Frontal cortex (tissue), 4 donors: ENCODE results near the gene SLC35F4. TPM values are rescaled to one million over a fixed set of nuclear protein-coding genes. Genes with fewer than 3 reads are reported as not detected.
"Not testable (repeated sequence)": the region's sequence is repeated elsewhere in the genome, so short reads cannot be mapped to it uniquely, and the experiment has no call there.

Experiments used
- DNase-seq, 2 donors: peaks; one replicate each; pipeline ENCODE4 v3.0.0; 2012; ENCODE audit warnings: low spot score in 2 of 2
- FAIRE-seq: peaks from 2 replicates; lab custom pipeline; 2012; peaks lifted over from hg19 to GRCh38; lab: Jason Lieb, UNC
- total RNA-seq: library from RNA; depleted of rRNA; stranded (reverse); fragments of >200 nt; gene quantifications from one replicate; pipeline ENCODE4 v1.2.3, GENCODE V29; 2014
- donor health status: control.
- donor health status: control.
- donor health status: control.

The SLC35F4 gene
- total RNA-seq, 1 donor from 2014 or later: 4.5 TPM

DNA sequence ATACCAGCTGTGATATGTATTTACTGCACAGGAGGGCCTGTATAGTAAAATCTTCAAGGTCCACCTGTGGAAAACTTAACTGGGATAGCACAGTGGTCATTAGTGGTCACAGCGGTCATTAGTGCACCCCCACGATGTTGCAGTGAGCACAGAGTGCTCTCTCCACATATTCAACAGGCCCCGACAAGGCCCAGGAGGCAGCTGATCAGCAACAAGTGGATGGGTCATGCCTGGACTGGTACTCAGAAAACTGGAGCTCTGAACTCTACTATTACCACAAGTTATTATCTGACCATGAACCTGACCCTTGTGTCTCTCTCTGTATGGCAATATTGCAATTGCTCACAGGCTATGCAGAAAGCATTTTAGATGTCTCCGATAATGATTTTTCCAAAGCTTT is 129.5 kb downstream of the SLC35F4 start:
- no peak for DNase-seq
- FAIRE-seq: no peak

DNA sequence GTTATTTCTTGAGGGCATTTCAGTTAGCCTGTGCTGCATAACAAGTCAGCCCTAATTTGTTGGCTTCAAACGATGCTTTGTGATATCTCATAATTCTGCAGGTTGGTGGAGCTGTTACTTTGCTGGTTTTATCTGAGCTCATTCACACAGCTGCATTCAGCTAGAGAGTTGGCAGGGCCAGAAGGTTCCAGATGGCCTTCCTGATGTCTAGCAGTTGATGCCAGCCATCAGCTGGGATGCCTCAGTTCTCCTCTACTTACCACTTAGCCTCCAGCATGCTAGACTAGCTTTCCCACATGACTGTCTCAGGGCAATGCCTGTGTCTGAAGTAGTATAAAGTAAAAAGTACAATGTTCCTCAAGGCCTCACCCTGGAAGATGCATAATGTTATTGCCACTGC is 130.6 kb downstream of the SLC35F4 start:
- FAIRE-seq (no peak), DNase-seq (no peak)

DNA sequence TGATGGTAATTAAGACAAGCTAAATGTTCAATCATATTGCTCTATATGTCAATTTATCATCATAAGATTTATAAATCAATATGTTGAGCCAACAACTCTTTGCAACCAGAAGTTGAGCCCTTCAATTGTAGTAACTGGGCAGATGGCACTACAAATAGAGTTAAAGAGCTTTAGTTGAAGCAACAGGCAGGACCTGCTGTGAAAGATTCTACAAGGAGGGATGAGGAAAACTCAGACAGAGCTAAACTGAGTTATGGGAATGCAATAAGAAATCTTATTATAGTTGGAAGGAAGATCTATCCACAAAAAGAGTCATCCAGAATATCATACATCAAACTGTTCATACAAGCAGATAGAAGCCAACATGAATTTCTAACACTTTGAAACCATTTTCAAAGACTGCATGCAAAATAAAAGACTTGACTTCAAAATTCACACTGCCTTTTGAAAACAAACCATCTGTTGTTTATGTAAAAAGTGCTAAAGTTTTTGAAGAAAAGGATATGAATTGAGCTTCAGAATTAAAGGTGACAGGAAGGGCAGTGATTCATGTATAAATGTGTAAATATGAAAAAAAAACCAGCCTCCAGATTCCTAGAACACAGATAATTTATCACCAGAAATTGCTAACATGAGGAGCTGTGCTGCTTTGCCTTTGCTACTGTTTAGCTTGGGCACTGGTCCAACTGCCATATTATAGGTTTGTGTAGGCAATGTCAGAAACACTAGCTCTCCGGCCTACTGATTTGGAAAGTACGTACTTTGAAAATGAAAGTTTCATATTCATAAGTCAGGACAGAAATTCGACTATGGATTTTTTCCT is 133.2 kb downstream of the SLC35F4 start:
- DNase-seq (no peak), FAIRE-seq (no peak)

DNA sequence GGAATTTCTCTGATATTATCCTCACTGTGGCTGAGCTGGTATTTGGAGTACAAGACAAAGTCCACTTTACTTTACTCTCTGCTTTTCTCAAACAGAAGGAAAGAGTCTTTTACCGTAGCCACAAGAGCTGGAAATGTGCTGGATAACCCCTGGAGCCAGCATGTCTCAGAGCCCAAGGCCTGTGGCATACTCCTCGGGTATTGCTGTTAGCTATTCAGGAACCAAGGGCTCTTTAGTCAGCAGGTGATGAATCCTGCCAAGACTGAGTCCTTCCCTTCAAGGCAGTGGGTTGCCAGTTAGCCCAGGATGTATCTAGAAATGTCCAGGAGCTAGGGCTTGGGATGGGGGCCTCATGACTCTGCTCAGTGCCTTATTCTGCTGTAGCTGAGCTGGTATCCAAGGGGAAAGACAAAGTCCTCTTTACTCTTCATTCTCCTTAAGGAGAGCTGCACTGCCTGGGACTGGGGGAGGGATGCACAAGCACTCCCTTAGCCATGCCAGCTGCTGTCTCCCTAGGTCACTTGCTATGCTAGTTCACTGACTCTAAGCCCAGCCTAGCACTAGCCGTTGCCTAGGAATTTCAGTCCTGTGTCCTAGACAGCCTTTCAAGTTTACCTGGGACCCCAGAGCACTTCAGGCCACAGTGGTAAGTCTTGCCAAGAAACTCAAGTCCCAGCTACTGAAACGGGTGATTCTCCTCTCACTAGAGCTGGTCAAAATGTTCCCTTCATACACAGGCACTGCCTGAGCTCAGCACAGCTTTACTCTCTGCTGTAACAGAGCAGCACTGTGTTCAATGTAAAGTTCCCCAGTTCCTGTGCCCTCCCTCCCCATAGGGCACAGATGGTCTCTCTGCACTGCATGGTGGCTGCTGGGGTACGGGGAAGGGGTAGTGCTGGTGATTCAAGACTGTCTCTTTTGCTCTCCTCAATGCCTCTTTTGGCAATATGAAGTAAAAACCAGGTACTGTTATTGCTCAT is 136.4 kb downstream of the SLC35F4 start:
- DNase-seq: no peak

DNA sequence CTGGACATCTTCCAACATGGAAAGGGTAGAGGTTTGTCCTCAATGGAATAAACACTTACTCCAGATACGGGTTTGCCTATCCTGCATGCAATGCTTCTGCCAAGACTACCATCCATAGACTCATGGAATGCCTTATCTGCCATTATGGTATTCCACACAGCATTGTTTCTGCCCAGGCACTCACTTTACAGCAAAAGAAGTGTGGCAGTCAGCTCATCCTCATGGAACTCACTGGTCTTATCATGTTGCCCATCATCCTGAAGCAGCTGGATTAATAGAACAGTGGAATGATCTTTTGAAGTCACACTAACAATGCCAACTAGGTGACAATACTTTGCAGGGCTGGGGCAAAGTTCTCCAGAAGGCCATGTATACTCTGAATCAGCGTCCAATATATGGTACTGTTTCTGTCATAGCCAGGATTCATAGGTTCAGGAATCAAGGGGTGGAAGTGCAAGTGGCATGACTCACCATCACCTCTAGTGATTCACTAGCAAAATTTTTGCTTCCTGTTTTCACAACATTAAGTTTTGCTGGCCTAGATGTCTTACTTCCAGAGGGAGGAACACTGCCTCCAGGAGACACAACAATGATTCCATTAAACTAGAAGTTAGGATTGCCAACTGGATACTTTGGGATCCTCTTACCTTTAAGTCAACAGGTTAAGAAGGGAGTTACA is 140.4 kb downstream of the SLC35F4 start:
- FAIRE-seq: no peak

More for the DNA sequence above, 136.4 kb downstream of the SLC35F4 start:
- FAIRE-seq: no peak

DNA sequence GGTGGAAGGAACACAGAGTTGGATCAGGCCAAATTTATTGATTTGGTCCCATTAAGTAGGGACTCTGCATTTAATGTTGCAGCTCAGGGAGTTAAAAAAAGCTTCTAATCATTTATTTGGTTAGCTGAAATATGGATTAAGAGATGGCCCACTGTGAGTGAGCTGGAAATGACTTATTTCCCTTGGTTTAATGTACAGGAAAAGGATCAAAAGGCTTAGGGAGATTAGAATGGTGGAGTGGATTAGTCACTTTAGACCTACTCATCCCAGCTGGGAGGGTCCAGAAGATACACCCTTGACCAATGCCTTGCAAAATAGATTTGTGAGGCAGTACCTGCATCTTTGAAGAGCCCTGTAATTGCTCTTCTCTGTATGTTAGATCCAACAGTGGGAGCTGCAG is 143.8 kb downstream of the SLC35F4 start:
- DNase-seq, FAIRE-seq: not testable (repeated sequence)

More for the DNA sequence above, 140.4 kb downstream of the SLC35F4 start:
- DNase-seq: no peak

DNA sequence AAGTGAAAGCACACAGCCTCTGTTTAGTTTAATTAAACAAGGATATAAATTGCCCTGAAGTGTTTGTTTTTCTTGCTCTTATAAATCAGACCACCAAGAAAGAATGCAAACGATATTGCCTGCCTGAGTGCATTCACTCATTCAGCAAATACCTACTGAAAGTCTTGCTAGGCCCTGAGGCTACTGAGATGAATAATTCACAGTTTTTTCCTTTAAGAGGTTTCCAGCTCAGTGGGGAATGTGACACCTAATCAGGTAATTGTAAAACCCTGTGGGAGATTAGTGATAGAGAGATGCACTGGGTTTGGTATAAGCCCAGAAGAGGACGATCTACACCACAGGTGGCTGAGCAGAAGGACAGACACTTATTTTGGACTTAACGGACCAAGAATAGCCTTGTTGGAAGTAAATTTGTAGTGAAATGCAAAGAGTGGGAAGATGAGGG is 151.4 kb downstream of the SLC35F4 start:
- FAIRE-seq (no peak), DNase-seq (no peak)

DNA sequence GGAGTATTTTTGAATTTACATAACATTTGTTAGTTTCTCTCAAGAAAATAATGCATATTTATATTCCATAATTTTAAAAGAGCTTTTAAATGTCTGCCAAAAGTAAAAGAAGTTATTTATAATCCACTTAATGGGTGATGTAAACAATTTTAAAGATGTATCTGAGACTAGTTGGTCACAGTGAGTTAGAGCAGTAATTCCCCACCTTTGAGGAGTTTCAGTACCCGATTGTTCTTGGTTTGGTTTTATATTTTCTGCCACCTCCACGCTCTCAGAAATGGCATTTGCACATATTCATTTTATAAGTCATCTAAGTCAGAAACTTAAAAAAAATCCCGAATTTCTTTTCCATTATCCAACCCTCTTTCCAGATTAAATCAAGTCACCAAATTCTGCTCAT is 153.2 kb downstream of the SLC35F4 start:
- DNase-seq (no peak), FAIRE-seq (no peak)

DNA sequence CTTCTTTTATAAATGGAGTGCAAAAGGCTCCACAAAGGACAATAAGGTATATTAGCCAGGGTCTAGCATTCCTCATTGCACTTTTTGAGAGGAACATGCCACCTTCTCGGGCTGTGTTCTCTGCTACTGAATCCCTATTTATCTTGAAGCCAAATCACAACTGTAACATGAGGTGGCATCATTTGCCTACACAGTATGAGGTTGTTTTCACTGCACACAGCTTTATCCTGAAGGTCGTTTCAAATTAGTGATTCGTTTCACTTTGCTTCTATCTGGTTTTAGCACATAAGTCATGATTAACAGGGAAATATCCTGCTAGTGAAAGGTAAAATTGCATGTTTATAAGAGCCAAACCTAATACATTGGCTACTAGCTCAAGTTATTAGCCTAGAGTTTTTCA is 153.8 kb downstream of the SLC35F4 start:
- DNase-seq (no peak), FAIRE-seq (no peak)

DNA sequence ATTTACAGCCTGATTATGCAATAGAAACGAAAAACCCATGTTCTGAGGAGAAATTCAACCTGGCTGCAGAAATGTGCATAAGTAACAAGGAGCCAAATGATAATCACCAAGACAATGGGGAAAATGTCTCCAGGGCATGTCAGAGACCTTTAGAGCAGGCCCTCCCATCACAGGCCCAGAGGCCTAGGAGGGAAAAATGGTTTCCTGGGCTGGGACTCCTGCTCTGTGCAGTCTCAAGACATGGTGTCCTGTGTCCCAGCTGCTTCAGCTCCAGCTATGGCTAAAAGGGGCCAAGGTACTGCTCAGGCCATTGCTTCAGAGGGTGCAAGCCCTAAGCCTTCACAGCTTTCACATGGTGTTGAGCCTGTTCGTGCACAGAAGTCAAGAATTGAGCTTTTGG is 156.0 kb downstream of the SLC35F4 start:
- no peak for DNase-seq
- no peak for FAIRE-seq

DNA sequence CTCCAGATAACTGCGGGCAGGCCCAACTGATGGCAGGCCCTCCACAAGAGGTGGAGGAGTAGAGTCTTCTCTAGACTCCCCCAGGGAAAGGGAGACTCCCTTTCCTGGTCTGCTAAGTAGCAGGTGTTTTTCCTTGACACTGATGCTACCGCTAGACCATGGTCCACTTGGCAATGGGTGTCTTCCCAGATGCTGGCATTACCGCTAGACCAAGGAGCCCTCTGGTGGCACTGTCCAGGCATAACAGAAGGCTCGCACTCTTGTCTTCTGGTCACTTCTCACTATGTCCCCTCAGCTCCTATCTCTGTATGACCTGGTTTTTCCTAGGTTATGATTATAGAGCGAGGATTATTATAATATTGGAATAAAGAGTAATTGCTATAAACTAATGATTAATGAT is 156.8 kb downstream of the SLC35F4 start:
- not testable (repeated sequence) for FAIRE-seq, DNase-seq

DNA sequence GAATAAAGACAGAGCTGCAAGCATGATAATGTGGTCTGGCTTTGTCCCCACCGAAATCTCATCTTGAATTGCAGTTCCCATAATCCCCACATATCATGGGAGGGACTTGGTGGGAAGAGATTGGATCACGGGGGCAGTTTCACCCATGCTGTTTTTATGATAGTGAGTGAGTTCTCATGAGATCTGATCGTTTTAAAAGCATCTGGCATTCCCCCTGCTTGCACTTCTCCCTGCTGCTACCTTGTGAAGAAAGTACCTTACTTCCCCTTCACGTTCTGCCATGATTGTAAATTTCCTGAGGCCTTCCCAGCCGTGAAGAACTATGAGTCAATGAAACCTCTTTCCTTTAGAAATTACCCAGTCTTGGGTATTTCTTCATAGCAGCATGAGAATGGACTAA is 158.7 kb downstream of the SLC35F4 start:
- FAIRE-seq: no peak
- DNase-seq: no peak

DNA sequence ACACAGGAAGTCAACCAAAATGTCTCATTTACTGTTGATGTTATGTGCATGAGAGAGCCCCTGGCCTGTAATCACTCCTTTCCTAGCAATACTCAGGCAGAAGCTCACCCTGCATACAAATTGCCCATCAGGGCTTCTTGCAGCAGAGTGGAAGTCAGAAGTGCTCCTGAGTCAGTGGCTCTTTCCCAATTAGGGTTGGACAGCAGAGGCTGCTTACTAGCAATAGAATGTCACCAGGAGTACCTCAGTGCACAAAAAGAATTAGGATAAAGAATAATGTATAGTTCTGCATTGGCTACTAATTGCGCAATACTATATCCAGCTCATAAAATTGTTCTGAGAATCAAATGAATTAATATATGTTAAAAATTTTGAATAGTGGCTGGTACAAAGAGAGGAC is 161.1 kb downstream of the SLC35F4 start:
- DNase-seq (no peak), FAIRE-seq (no peak)

DNA sequence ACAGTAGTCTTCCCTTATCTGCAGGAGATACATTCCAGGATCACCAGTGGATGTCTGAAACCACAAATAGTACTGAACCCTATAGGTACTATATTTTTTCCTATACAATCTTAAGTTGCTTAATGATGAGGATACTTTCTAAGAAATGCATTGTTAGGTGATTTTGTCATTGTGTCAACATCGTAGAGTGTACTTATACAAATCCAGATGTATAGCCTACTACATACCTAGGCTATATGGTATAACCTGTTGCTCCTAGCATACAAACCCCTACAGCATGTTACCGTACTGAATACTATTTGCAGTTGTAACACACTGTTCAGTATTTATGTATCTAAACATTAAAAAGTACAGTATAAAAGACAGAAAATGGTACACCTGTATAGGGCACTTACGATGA is 165.9 kb downstream of the SLC35F4 start:
- no peak for FAIRE-seq
- DNase-seq: no peak

DNA sequence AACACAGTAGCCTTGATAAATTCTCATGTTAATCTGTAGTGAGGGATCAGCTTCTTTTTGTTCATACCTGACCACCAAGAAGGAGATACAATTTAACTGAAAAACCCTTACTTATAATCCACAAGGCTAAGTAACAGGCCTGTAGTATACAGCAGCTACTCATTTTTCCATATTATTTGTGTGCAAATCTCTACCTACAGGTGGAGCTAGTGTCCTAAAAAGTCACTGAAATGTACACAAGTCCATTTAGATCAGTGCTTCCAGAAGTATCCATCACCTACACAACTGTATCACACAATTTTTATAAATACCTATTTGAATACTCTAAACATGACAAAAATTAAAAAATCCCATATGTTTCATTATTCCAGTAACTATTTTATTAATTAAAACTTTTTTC is 173.2 kb downstream of the SLC35F4 start:
- DNase-seq (no peak), FAIRE-seq (no peak)

DNA sequence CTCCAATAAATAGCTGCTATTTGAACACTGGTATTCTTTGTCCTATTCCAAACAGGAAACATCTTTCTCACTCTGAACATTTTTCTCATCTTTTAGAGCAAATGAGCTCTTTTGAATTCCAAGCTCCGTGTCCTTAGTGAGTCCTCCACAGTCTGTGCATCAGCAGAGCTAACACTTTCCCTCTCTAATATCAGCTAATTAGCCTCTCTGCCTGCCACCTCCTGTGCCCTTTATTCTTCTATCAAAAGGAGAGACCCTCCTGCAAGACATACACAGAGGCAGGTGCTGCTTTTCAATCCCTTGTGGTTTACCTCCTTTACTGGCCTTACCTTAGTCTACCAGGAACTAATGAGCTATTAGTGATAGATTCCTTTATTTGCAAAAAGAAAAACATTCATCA is 178.5 kb downstream of the SLC35F4 start:
- DNase-seq (no peak), FAIRE-seq (no peak)

DNA sequence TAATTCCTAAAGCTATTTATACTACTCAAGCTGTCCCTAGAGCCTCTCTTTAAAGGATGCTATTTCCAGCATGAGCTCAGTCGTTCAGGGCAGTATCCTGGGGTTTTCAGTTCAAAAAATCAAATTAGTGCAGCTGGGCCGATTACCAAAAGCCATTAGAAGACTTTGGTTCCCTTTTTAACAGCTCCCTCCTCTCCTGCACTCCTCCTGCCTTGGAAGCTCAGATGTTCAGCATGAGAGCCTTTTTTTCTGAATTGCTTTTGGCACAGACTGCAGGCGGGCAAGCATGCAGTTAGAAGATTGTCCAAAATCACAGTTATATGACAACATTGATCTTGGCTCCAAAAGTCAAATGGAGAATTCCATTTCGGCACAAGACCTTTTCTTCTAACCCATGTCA is 179.6 kb downstream of the SLC35F4 start:
- no peak for DNase-seq
- no peak for FAIRE-seq

DNA sequence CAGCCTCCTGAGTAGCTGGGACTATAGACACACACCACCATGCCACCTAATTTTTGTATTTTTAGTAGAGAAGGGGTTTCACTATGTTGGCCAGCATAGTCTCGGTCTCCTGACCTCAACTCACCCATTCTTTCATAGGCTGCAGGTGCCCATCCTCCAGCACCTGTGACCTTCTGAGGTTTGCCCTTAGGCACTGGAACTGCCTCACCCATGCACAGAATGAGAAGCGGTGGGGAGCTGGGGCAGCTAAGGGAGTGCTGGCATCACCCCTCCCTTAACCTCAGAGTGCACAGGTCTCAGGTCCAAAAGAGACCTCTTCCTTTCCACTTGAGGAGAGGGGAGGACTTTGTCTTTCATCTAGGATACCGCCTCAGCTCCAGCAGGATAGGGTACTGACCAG is 194.9 kb downstream of the SLC35F4 start:
- DNase-seq (no peak), FAIRE-seq (no peak)

DNA sequence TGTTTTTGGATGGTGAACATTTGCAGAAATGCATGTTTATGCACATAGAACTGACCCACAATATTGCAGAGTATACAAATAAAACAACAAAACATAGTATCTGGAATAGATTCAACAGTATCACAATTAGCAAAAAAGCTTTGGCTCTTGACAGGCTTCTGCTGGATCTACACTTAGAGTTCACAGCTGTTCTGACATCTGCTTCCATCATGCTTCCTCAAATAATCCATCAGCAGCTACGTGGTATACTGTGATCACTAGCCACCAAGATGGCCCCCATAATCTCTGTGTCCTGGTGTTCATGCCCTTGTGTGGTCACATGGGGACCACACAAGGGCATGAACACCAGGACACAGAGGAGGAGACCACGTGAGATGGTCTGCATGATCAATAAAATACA is 205.7 kb downstream of the SLC35F4 start:
- FAIRE-seq (no peak), DNase-seq (no peak)

DNA sequence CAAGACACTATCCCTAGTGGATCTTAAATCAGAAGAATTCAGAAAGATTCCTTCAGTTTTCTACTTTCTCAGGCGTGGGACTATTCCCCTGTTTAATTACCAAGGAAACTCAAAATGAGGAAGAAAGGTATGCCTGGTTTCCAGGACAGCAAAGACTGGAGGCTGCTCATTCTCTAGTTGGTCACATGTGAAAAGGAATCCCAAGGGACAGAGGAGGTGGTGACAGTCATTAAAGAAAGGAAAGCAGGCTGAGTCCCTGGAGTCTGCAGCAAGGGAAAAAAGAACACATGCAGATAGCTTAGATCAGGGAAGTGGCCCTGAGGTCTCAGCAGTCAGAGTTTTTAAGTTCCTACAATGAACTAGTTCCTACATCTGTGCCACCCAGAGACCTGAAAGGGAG is 206.8 kb downstream of the SLC35F4 start:
- DNase-seq (no peak), FAIRE-seq (no peak)
